A673 (cell line): ENCODE results near the gene LINGO3. TPM values are rescaled to one million over a fixed set of nuclear protein-coding genes. Genes with fewer than 3 reads are reported as not detected.

Source experiments
- Bru-seq: library from RNA; stranded (reverse); fragments of 400-500 nt; gene quantifications from one replicate; lab custom pipeline; 2021; lab: Mats Ljungman, UMichigan
- BruChase-seq, 2 experiments: library from RNA; stranded (reverse); fragments of 400-500 nt; gene quantifications; one replicate each; lab custom pipeline; 2021; lab: Mats Ljungman, UMichigan
- BruUV-seq: library from RNA; stranded (reverse); fragments of 400-500 nt; replicated peaks from 2 replicates; lab custom pipeline; 2021; lab: Mats Ljungman, UMichigan
- CTCF ChIA-PET: fragments of 300-600 bp; sonication (Branson Sonifier 250); formaldehyde crosslinking; loops from one replicate; lab custom pipeline; 2022; ENCODE audit warnings: antibody characterized with exemption; lab: Charles Lee
- POLR2A ChIA-PET: fragments of 300-600 bp; sonication (Branson Sonifier 250); formaldehyde crosslinking; loops from one replicate; lab custom pipeline; 2022; ENCODE audit warnings: antibody characterized with exemption; ENCODE audit not compliant: low non-redundant PET; lab: Charles Lee
- DNase-seq: peaks from one replicate; pipeline ENCODE4 v3.0.0-alpha.2; 2015; ENCODE audit warnings: low spot score
- H3K27ac ChIP-seq: fragments of 200-600 bp; sonication (generic); 2 replicates; pipeline ENCODE4 v1.5.1; 2016; ENCODE audit warnings: mixed run types, low read depth, mild to moderate bottlenecking, mixed read lengths, antibody characterized with exemption, low read length; ENCODE audit not compliant: poor library complexity, severe bottlenecking
- H3K27me3 ChIP-seq: fragments of 200-600 bp; sonication (generic); replicated peaks from 2 replicates; pipeline ENCODE4 v1.6.1; 2017; ENCODE audit warnings: mixed run types, low read depth, mild to moderate bottlenecking, mixed read lengths, antibody characterized with exemption, low read length; ENCODE audit not compliant: insufficient read depth, poor library complexity
- H3K36me3 ChIP-seq: fragments of 200-600 bp; sonication (generic); 2 replicates; pipeline ENCODE4 v1.6.1; 2016; ENCODE audit warnings: mixed run types, mild to moderate bottlenecking, mixed read lengths, antibody characterized with exemption, low read length; ENCODE audit not compliant: insufficient read depth, poor library complexity, severe bottlenecking
- H3K4me1 ChIP-seq: fragments of 200-600 bp; sonication (generic); 2 replicates; pipeline ENCODE4 v1.6.1; 2017; ENCODE audit warnings: mixed run types, mild to moderate bottlenecking, mixed read lengths, antibody characterized with exemption, low read length; ENCODE audit not compliant: insufficient read depth, poor library complexity, severe bottlenecking
- H3K4me3 ChIP-seq: fragments of 200-600 bp; sonication (generic); 2 replicates; pipeline ENCODE4 v1.5.1; 2016; ENCODE audit warnings: low read depth, mixed run types, mild to moderate bottlenecking, mixed read lengths, low read length; ENCODE audit not compliant: poor library complexity, severe bottlenecking
- H3K9me3 ChIP-seq: fragments of 200-600 bp; sonication (generic); 2 replicates; pipeline ENCODE4 v1.6.1; 2016; ENCODE audit warnings: mixed run types, low read depth, mild to moderate bottlenecking, mixed read lengths, antibody characterized with exemption, low read length; ENCODE audit not compliant: poor library complexity, severe bottlenecking
- EZH2 ChIP-seq: fragments of 200-600 bp; sonication (generic); IDR thresholded peaks from 2 replicates; pipeline ENCODE4 v1.6.1; 2017; ENCODE audit warnings: borderline replicate concordance, low read depth, mild to moderate bottlenecking, mixed read lengths, antibody characterized with exemption, low read length; ENCODE audit not compliant: poor library complexity, severe bottlenecking
- intact Hi-C: fragments of 100-400 bp; cut with micrococcal nuclease; formaldehyde crosslinking; loops from one replicate; pipeline ENCODE4 v1.10.0; 2022; ENCODE audit not compliant: unreplicated experiment
- long read RNA-seq: library from polyadenylated mRNA; stranded (forward); transcript quantifications from one replicate; pipeline ENCODE4 v2.0.0, GENCODE V29; 2022
- total RNA-seq: library from RNA; stranded (reverse); gene quantifications from 2 replicates; pipeline ENCODE4 v1.2.3, GENCODE V29; 2021
- TF ChIP-seq, protein P1 (sequence below): fragments of 300-800, 200-600 bp; sonication (generic); conservative IDR thresholded peaks from 2 replicates; pipeline ENCODE4 v1.5.1; 2017; ENCODE audit warnings: low read depth, mild to moderate bottlenecking, antibody characterized with exemption, low read length, moderate library complexity, mixed read lengths

The LINGO3 gene
- total RNA-seq (not detected in 2 replicates), Bru-seq, nascent RNA (not detected), BruChase-seq, experiment 1, labeled RNA remaining after a 2-hour chase (not detected), BruChase-seq, experiment 2, labeled RNA remaining after a 6-hour chase (not detected)
- long read RNA-seq, result 0 reads

DNA sequence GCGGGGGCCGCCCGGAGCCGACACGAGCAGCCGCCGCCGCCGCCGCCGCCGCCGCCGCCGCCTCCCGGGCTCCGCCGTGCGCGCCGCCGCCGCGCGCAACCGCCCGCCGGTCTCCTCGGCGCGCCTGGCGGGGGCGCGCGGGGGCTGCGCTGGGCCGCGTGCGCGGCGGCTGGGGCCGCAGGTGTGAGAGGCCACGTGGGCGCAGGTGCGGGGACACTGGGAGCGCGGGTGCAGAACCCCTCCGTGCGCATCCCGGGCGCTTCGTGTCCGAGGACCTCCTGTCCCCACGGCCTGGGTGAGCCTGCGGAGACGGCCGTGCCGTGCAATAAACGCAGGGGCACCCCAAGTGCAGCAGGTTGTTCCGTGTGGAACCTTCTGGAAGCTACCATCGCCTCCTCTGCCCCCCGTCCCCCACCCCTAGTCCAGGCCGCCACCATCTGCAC is at the start of gene LINGO3:
Gene LINGO3, minus strand, starts transcription at position 41 of the 443 bp plus-strand sequence. CDS start 16,378 bp downstream, outside the sequence.
- DNase-seq, result no peak
- TF ChIP-seq EZH2, result no peak
- TF ChIP-seq, protein P1, sequence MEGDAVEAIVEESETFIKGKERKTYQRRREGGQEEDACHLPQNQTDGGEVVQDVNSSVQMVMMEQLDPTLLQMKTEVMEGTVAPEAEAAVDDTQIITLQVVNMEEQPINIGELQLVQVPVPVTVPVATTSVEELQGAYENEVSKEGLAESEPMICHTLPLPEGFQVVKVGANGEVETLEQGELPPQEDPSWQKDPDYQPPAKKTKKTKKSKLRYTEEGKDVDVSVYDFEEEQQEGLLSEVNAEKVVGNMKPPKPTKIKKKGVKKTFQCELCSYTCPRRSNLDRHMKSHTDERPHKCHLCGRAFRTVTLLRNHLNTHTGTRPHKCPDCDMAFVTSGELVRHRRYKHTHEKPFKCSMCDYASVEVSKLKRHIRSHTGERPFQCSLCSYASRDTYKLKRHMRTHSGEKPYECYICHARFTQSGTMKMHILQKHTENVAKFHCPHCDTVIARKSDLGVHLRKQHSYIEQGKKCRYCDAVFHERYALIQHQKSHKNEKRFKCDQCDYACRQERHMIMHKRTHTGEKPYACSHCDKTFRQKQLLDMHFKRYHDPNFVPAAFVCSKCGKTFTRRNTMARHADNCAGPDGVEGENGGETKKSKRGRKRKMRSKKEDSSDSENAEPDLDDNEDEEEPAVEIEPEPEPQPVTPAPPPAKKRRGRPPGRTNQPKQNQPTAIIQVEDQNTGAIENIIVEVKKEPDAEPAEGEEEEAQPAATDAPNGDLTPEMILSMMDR, result no peak
- ChIA-PET CTCF (interaction anchor here (0.7 kb wide), 1 partner anchor 20 kb away, joined by 3 read pairs; no protein-coding TSS in a partner anchor), POLR2A (no interaction called here)
- Histone ChIP-seq H3K27ac (no peak within 1 kb of the TSS), H3K36me3 (no peaks in the 10 kb centered on the region), H3K4me1 (no peaks in the 10 kb centered on the region), H3K4me3 (peak within 1 kb of the TSS; percentile 34), H3K9me3 (no peaks in the 10 kb centered on the region), H3K27me3 (no peaks in the 10 kb centered on the region)
- BruUV-seq, result no TSS peak
- intact Hi-C loops, result no loop called here

DNA sequence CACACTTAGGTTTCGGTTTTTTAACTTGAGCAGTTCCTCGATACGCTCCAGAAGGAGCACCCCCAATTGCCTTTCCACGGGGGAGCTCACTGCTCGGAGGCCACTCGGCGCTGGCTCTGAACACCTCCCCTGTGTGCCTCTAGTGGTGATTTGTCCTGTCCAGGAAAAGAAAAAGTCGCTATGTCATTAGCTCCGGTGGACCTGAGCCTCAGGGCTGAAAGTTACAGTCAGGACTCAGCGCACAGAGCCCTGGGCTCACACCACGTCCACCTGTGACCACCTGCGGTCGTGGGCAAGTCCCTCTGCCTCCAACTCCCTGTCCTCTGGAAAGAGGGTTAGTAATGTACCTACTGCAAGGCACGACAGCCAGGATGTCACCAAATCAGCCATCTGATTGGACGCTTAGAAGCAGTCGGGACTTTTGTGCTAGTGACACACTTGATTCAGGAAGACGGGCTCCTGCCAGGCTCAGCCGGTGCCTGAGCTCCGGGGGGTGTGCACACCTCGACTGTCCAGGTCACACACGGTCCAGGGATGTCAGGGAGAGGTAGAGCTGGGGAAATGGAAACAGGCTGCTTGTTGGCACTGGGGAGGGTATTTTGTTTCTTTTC is 48.2 kb upstream of the LINGO3 start:
- Histone ChIP-seq H3K36me3 (no peaks in the 10 kb centered on the region), H3K27me3 (peaks cover 22% of the 10 kb centered on the region), H3K4me3 (no peak overlapping the region), H3K4me1 (no peaks in the 10 kb centered on the region), H3K27ac (no peak overlapping the region), H3K9me3 (no peaks in the 10 kb centered on the region)
- BruUV-seq, result no TSS peak
- CTCF ChIA-PET, result interaction anchor here (1.1 kb wide), 1 partner anchor 19 kb away, joined by 4 read pairs; no protein-coding TSS in a partner anchor
- DNase-seq, result no peak
- POLR2A ChIA-PET, result interaction anchor here (0.5 kb wide), 1 partner anchor 9 kb away, joined by 3 read pairs; no protein-coding TSS in a partner anchor
- TF ChIP-seq, protein P1, result no peak
- TF ChIP-seq EZH2, result no peak
- intact Hi-C loops, result no loop called here

DNA sequence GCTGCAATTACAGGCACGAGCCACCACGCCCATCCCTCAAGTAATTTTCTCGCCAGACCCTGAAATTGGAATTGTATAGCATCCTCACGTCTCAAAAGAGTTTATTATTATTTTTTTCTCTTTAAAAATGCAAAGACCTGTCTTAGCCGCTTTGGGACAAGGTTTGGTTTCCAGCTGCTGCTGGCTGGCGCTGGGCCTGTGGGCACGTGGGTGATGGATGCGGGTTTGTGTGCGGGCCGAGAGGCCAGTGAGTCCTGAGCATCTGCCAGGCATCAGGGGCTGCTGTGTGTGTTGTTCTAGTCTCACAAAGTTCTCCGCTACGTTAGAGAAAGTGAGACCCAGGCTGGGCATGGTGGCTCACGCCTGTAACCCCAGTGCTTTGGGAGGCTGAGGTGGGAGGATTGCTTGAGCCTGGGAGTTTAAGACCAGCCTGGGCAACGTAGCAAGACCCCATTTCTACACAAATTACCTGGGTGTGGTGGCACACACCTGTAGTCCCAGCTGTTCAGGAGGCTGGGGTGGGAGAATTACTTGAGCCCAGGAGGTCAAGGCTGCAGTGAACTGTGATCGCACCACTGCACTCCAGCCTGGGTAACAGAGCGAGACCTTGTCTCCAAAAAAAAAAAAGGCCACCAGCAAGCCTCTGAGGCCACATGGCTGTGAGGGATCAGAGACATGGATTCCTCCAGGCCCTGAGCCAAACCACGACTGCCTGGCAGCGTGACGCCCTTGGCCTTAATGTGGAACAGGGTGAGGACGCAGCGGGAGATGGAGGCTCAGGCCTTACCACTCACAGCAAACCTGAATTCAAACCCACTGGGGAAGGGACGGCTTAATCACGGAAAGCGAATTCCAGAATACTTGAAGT is 47.4 kb upstream of the LINGO3 start:
- no peak for TF ChIP-seq EZH2
- DNase-seq, result no peak
- CTCF ChIA-PET, result interaction anchor here (1.1 kb wide), 1 partner anchor 20 kb away, joined by 4 read pairs; no protein-coding TSS in a partner anchor
- intact Hi-C loops, result no loop called here
- Histone ChIP-seq H3K27me3 (peaks cover 18% of the 10 kb centered on the region), H3K4me3 (no peak overlapping the region), H3K4me1 (no peaks in the 10 kb centered on the region), H3K9me3 (no peaks in the 10 kb centered on the region), H3K27ac (no peak overlapping the region), H3K36me3 (no peaks in the 10 kb centered on the region)
- POLR2A ChIA-PET, result interaction anchor here (0.5 kb wide), 1 partner anchor 10 kb away, joined by 3 read pairs; no protein-coding TSS in a partner anchor
- BruUV-seq, result no TSS peak
